Measurements from ENCODE around the gene IL3RA.
"Not testable (repeated sequence)": the region's sequence is repeated elsewhere in the genome, so short reads cannot be mapped to it uniquely, and the experiment has no call there.

IL3RA gene

GRCh38 chrX:1426321-1426720 lies 89.7 kb downstream of the IL3RA start:
- not testable (repeated sequence) for DNase-seq

- DNase-seq: no peak
Measured at GRCh38 chrX:1427756-1428155, 91.2 kb downstream of the IL3RA start.

- no peak for DNase-seq
Measured at GRCh38 chrX:1430451-1430850, 93.9 kb downstream of the IL3RA start.
